ENCODE results near the gene RAB27A. TPM values are rescaled to one million over a fixed set of nuclear protein-coding genes. Genes with fewer than 3 reads are reported as not detected.
"Not testable (repeated sequence)": the region's sequence is repeated elsewhere in the genome, so short reads cannot be mapped to it uniquely, and the experiment has no call there.

RAB27A gene
- total RNA-seq, 4 donors from 2014 or later, result 8.3 to 30.8 (median 18.2) TPM

GRCh38 chr15:55322467-55322866 lies 32.9 kb upstream of the RAB27A start:
- Histone ChIP-seq H3K4me3 (no peak overlapping the region), H3K9me3 (no peaks in the 10 kb centered on the region), H3K4me1 (peaks cover 0 to 17% (median 8%) of the 10 kb centered on the region in 4 donors), H3K27me3 (no peaks in the 10 kb centered on the region), H3K27ac (no peak overlapping the region), H3K36me3 (peaks cover 0 to 1% (median 0%) of the 10 kb centered on the region in 3 donors)
- no peak for TF ChIP-seq POLR2A (IDR thresholded peaks at IDR 0.05)
- DNase-seq, result no peak

GRCh38 chr15:55320963-55321362 lies 31.4 kb upstream of the RAB27A start:
- TF ChIP-seq CTCF (IDR thresholded peaks at IDR 0.05) (no peak), POLR2A (IDR thresholded peaks at IDR 0.05) (no peak)
- no peaks in the 10 kb centered on the region for H3K36me3 ChIP-seq

GRCh38 chr15:55320238-55320550 lies 30.6 kb upstream of the RAB27A start:
- TF ChIP-seq POLR2A (IDR thresholded peaks at IDR 0.05) (no peak), CTCF (IDR thresholded peaks at IDR 0.05) (no peak)
- Histone ChIP-seq H3K4me3 (peak overlapping the region; percentile 0 to 99 (median 76)), H3K27ac (no peak overlapping the region), H3K36me3 (no peaks in the 10 kb centered on the region), H3K9me3 (no peaks in the 10 kb centered on the region), H3K4me1 (peaks cover 0 to 25% (median 8%) of the 10 kb centered on the region in 4 donors), H3K27me3 (no peaks in the 10 kb centered on the region)
- no peak for DNase-seq

More at GRCh38 chr15:55320963-55321362, 31.4 kb upstream of the RAB27A start:
- Histone ChIP-seq H3K27me3 (no peaks in the 10 kb centered on the region), H3K27ac (no peak overlapping the region), H3K4me1 (peaks cover 0 to 25% (median 8%) of the 10 kb centered on the region in 4 donors), H3K4me3 (no peak overlapping the region), H3K9me3 (no peaks in the 10 kb centered on the region)
- DNase-seq, result no peak

- Histone ChIP-seq H3K4me1 (peaks cover 0 to 25% (median 8%) of the 10 kb centered on the region in 4 donors), H3K36me3 (no peaks in the 10 kb centered on the region), H3K27me3 (no peaks in the 10 kb centered on the region), H3K27ac (peak overlapping the region in 3 of 4 donors; percentile 82 to 92 (median 91)), H3K4me3 (peak overlapping the region; percentile 66 to 99 (median 76)), H3K9me3 (no peaks in the 10 kb centered on the region)
- DNase-seq, result no peak
- TF ChIP-seq POLR2A (IDR thresholded peaks at IDR 0.05) (no peak), CTCF (IDR thresholded peaks at IDR 0.05) (no peak)
Measured at GRCh38 chr15:55319537-55320237, 30.1 kb upstream of the RAB27A start.

- Histone ChIP-seq H3K27me3 (no peaks in the 10 kb centered on the region), H3K9me3 (no peaks in the 10 kb centered on the region), H3K27ac (peak within 1 kb of the TSS; percentile 82 to 94 (median 92)), H3K36me3 (peaks cover 0 to under 1% (median 0%) of the 10 kb centered on the region in 3 donors), H3K4me3 (peak within 1 kb of the TSS; percentile 66 to 99 (median 76)), H3K4me1 (peaks cover 0 to 25% (median 8%) of the 10 kb centered on the region in 4 donors)
- DNase-seq, result peak; percentile 82 to 93 (median 88)
- TF ChIP-seq CTCF (IDR thresholded peaks at IDR 0.05) (peak in 3 of 6 experiments; percentile 17 to 39 (median 31)), POLR2A (IDR thresholded peaks at IDR 0.05) (peak; percentile 65 to 69)
Measured at GRCh38 chr15:55318588-55319494, 29.2 kb upstream of the RAB27A start, which contains the start of the genes PIGB and PIGBOS1. Gene PIGB, plus strand, starts transcription at chr15:55319222. Its CDS starts 29 bp downstream, at chr15:55319251. Gene PIGBOS1, minus strand, starts transcription at chr15:55319123. Its CDS starts 1,331 bp downstream, at chr15:55317792.

GRCh38 chr15:55302801-55303200 lies 13.2 kb upstream of the RAB27A start:
- H3K27me3 ChIP-seq, H3K4me1 ChIP-seq, H3K9me3 ChIP-seq, H3K27ac ChIP-seq, DNase-seq, H3K36me3 ChIP-seq, H3K4me3 ChIP-seq: not testable (repeated sequence)
